ENCODE data around the gene COL20A1. TPM values are rescaled to one million over a fixed set of nuclear protein-coding genes. Genes with fewer than 3 reads are reported as not detected.

The COL20A1 gene
- total and polyA plus RNA-seq, 3 experiments from 2014 or later: 0.04 TPM; not detected in 2

GRCh38 chr20:63287697-63288580 lies 5.0 kb upstream of the COL20A1 start:
- no peak for DNase-seq
- Mint-ChIP-seq H3K4me3 (peak overlapping the region in 1 of 7 donors; percentile 23), H3K9me3 (no peaks in the 10 kb centered on the region), H3K4me1 (peaks cover 4 to 7% (median 7%) of the 10 kb centered on the region in 3 donors), H3K36me3 (peaks cover 0 to 47% (median 0%) of the 10 kb centered on the region in 3 donors), H3K27ac (no peak overlapping the region), H3K27me3 (no peaks in the 10 kb centered on the region)
- POLR2A ChIA-PET: interaction anchor here (1.0 kb wide), 1 partner anchor 15 kb away, joined by 3 read pairs; the partner anchor contains the start of gene ARFGAP1
- no peaks in the 10 kb centered on the region for H3K36me3 ChIP-seq (ENCODE audit: insufficient read depth, low read length)
- no peaks in the 10 kb centered on the region for H3K4me1 ChIP-seq (ENCODE audit: insufficient read depth, low read length)
- no peak overlapping the region for H3K4me3 ChIP-seq (ENCODE audit: low read length)
- H3K27me3 ChIP-seq (ENCODE audit: insufficient read depth, low read length, poor library complexity, severe bottlenecking): no peaks in the 10 kb centered on the region
- no peak overlapping the region for H3K27ac ChIP-seq (ENCODE audit: low read depth, low read length)
- CTCF ChIA-PET: interaction anchor here (1.0 to 1.5 kb wide), 3 partner anchors 15 to 65 kb away, joined by 3 to 4 read pairs (median 3); partner anchors contain the start of gene ARFGAP1
- H3K9me3 ChIP-seq (ENCODE audit: low read length): no peaks in the 10 kb centered on the region

DNA sequence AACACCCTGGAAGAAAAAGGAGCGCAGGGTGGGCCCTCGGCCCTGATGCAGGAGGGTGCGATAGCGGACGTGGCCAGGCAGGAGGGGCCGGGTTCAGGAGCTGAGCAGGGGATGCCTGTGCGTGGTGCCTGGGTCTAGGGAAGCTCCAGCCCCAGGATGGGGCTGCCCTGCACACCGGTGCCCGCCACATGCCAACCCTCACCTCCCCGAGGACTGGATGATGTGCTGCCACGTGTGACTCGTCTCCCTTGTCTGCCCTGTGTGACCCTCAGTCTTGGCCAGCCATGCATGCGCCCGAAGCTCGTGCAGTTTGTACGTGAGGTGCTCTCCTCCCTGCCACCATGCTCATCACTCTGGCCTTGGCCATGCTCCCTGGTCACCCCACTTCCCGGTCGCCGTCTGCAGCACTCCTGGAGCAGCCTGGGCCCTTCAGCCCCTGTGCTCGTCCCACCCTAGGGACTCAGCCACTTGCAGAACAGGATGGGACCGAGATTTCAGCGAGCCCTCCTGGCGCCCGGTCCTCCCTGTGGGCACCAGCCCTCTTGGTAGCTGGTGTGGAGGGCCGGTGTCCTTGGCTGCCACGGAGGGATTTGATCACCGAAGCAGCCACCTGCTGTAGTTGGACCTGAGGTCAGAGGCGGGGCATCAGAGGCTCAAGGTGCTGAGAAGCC lies 4.3 kb upstream of the COL20A1 start:
- CTCF ChIA-PET: interaction anchor here (1.0 kb wide), 1 partner anchor 64 kb away, joined by 3 read pairs; no protein-coding TSS in a partner anchor
- H3K4me1 ChIP-seq (ENCODE audit: insufficient read depth, low read length): no peaks in the 10 kb centered on the region
- no peaks in the 10 kb centered on the region for H3K27me3 ChIP-seq (ENCODE audit: insufficient read depth, low read length, poor library complexity, severe bottlenecking)
- Mint-ChIP-seq H3K27me3 (no peaks in the 10 kb centered on the region), H3K36me3 (peaks cover 0 to 39% (median 0%) of the 10 kb centered on the region in 3 donors), H3K9me3 (no peaks in the 10 kb centered on the region), H3K4me1 (peaks cover 3 to 5% (median 5%) of the 10 kb centered on the region in 3 donors), H3K4me3 (no peak overlapping the region), H3K27ac (peak overlapping the region in 1 of 8 donors; percentile 78)
- no peak for DNase-seq
- no peak overlapping the region for H3K27ac ChIP-seq (ENCODE audit: low read depth, low read length)
- POLR2A ChIA-PET: interaction anchor here (1.0 kb wide), 1 partner anchor 16 kb away, joined by 3 read pairs; the partner anchor contains the start of gene ARFGAP1
- no peaks in the 10 kb centered on the region for H3K36me3 ChIP-seq (ENCODE audit: insufficient read depth, low read length)
- H3K9me3 ChIP-seq (ENCODE audit: low read length): no peaks in the 10 kb centered on the region
- no peak overlapping the region for H3K4me3 ChIP-seq (ENCODE audit: low read length)

GRCh38 chr20:63289311-63290135 lies 3.5 kb upstream of the COL20A1 start:
- CTCF ChIA-PET: no interaction called here
- no peaks in the 10 kb centered on the region for H3K9me3 Mint-ChIP-seq
- POLR2A ChIA-PET: interaction anchor here (1.0 kb wide), 1 partner anchor 17 kb away, joined by 3 read pairs; the partner anchor contains the start of gene ARFGAP1

GRCh38 chr20:63290136-63290676 lies 2.8 kb upstream of the COL20A1 start:
- H3K4me1 ChIP-seq (ENCODE audit: insufficient read depth, low read length): peaks cover 2% of the 10 kb centered on the region
- Mint-ChIP-seq H3K9me3 (no peaks in the 10 kb centered on the region), H3K4me3 (no peak overlapping the region), H3K4me1 (peaks cover 1 to 5% (median 5%) of the 10 kb centered on the region in 3 donors), H3K36me3 (peaks cover 0 to 32% (median 0%) of the 10 kb centered on the region in 3 donors), H3K27ac (peak overlapping the region in 1 of 8 donors; percentile 50), H3K27me3 (peaks cover 0 to 6% of the 10 kb centered on the region in 2 donors)
- no peak overlapping the region for H3K27ac ChIP-seq (ENCODE audit: low read depth, low read length)
- no peak overlapping the region for H3K4me3 ChIP-seq (ENCODE audit: low read length)
- no peak for DNase-seq
- CTCF ChIA-PET: no interaction called here
- no peaks in the 10 kb centered on the region for H3K27me3 ChIP-seq (ENCODE audit: insufficient read depth, low read length, poor library complexity, severe bottlenecking)
- H3K36me3 ChIP-seq (ENCODE audit: insufficient read depth, low read length): no peaks in the 10 kb centered on the region
- no peaks in the 10 kb centered on the region for H3K9me3 ChIP-seq (ENCODE audit: low read length)
- POLR2A ChIA-PET: no interaction called here

More at GRCh38 chr20:63289311-63290135, 3.5 kb upstream of the COL20A1 start:
- H3K27me3 ChIP-seq (ENCODE audit: insufficient read depth, low read length, poor library complexity, severe bottlenecking): no peaks in the 10 kb centered on the region
- no peak for DNase-seq
- no peaks in the 10 kb centered on the region for H3K4me1 ChIP-seq (ENCODE audit: insufficient read depth, low read length)
- Mint-ChIP-seq H3K4me1 (no peaks in the 10 kb centered on the region), H3K27ac (peak overlapping the region in 1 of 8 donors; percentile 50), H3K27me3 (no peaks in the 10 kb centered on the region), H3K4me3 (peak overlapping the region in 1 of 7 donors; percentile 61), H3K36me3 (peaks cover 0 to 35% (median 0%) of the 10 kb centered on the region in 3 donors)
- H3K36me3 ChIP-seq (ENCODE audit: insufficient read depth, low read length): no peaks in the 10 kb centered on the region
- no peak overlapping the region for H3K27ac ChIP-seq (ENCODE audit: low read depth, low read length)
- no peak overlapping the region for H3K4me3 ChIP-seq (ENCODE audit: low read length)
- H3K9me3 ChIP-seq (ENCODE audit: low read length): no peaks in the 10 kb centered on the region

- Mint-ChIP-seq H3K4me3 (peak overlapping the region in 1 of 7 donors; percentile 82), H3K36me3 (peaks cover 0 to 27% (median 0%) of the 10 kb centered on the region in 3 donors), H3K9me3 (no peaks in the 10 kb centered on the region), H3K4me1 (peaks cover 6 to 12% (median 12%) of the 10 kb centered on the region in 3 donors), H3K27ac (no peak overlapping the region), H3K27me3 (peaks cover 0 to 13% of the 10 kb centered on the region in 2 donors)
- Histone ChIP-seq H3K9me3 (ENCODE audit: low read length) (no peaks in the 10 kb centered on the region), H3K4me3 (ENCODE audit: low read length) (no peak overlapping the region), H3K27me3 (ENCODE audit: insufficient read depth, low read length, poor library complexity, severe bottlenecking) (no peaks in the 10 kb centered on the region), H3K27ac (ENCODE audit: low read depth, low read length) (no peak overlapping the region), H3K36me3 (ENCODE audit: insufficient read depth, low read length) (no peaks in the 10 kb centered on the region), H3K4me1 (ENCODE audit: insufficient read depth, low read length) (peaks cover 9% of the 10 kb centered on the region)
- POLR2A ChIA-PET: no interaction called here
- CTCF ChIA-PET: interaction anchor here (2.5 kb wide), 1 partner anchor 68 kb away, joined by 11 read pairs; no protein-coding TSS in a partner anchor
- peak; percentile 38 to 64 (median 50) for DNase-seq
Measured at GRCh38 chr20:63290677-63291472, 2.1 kb upstream of the COL20A1 start.

GRCh38 chr20:63291811-63292210 lies 1.2 kb upstream of the COL20A1 start:
- Histone ChIP-seq H3K4me1 (ENCODE audit: insufficient read depth, low read length) (peaks cover 12% of the 10 kb centered on the region), H3K27ac (ENCODE audit: low read depth, low read length) (no peak overlapping the region), H3K27me3 (ENCODE audit: insufficient read depth, low read length, poor library complexity, severe bottlenecking) (no peaks in the 10 kb centered on the region), H3K36me3 (ENCODE audit: insufficient read depth, low read length) (no peaks in the 10 kb centered on the region), H3K4me3 (ENCODE audit: low read length) (no peak overlapping the region), H3K9me3 (ENCODE audit: low read length) (no peaks in the 10 kb centered on the region)
- Mint-ChIP-seq H3K9me3 (no peaks in the 10 kb centered on the region), H3K4me3 (no peak overlapping the region), H3K27ac (no peak overlapping the region), H3K27me3 (peaks cover 0 to 15% of the 10 kb centered on the region in 2 donors), H3K36me3 (peaks cover 0 to 21% (median 0%) of the 10 kb centered on the region in 3 donors), H3K4me1 (peaks cover 6 to 15% (median 13%) of the 10 kb centered on the region in 3 donors)
- DNase-seq: no peak
- ChIA-PET POLR2A (no interaction called here), CTCF (interaction anchor here (2.5 kb wide), 1 partner anchor 69 kb away, joined by 11 read pairs; no protein-coding TSS in a partner anchor)

All from CD8-positive, alpha-beta memory T cell (primary cell).